Left cardiac atrium (tissue), 4 donors: ENCODE results near the gene RNF212. TPM values are rescaled to one million over a fixed set of nuclear protein-coding genes. Genes with fewer than 3 reads are reported as not detected.

Experiments used
- ATAC-seq, 2 donors: fragments of 200-7000 bp; cut with Tn5 transposase; one replicate each; pipeline ENCODE4 v1.9.1; 2020; ENCODE audit warnings: mild to moderate bottlenecking in 2 of 2, moderate library complexity in 2 of 2
- DNase-seq: peaks from one replicate; pipeline ENCODE4 v3.0.0-alpha.2; 2020
- intact Hi-C, 2 donors: fragments of 100-400 bp; cut with DNase I; formaldehyde crosslinking; loops; one replicate each; pipeline versions ENCODE4 v1.14.1 to v1.15.1; 2022 to 2023
- total RNA-seq, 2 donors: library from RNA; stranded (reverse); fragmentation: NEBNext Ultra II Directional; extraction: Animal tissue kit (Norgen Biotek cat#: 25700); gene quantifications; one replicate each; pipeline ENCODE4 v1.2.1, GENCODE V29; 2021
- donor health status: DM: no; HTN: yes; CAD: no.
- donor health status: DM: no; HTN: yes; CAD: no; lungs with severe emphysema.
- donor health status: DM: yes; HTN: yes; CAD: no.
- donor health status: Dilated cardiomyopathy.

The RNF212 gene
- total RNA-seq, 2 donors from 2014 or later = 1.7 TPM

- intact Hi-C loops = no loop called here
- DNase-seq (no peak), ATAC-seq (no peak)
These were observed 84.7 kb downstream of the RNF212 start for GRCh38 chr4:1028574-1029220.

- ATAC-seq (no peak), DNase-seq (no peak)
- intact Hi-C loops = no loop called here
These were observed 85.5 kb downstream of the RNF212 start for GRCh38 chr4:1027915-1028238.

GRCh38 chr4:1027219-1027914, 86.0 kb downstream of the RNF212 start:
- intact Hi-C loops = no loop called here
- ATAC-seq = no peak

GRCh38 chr4:1026115-1026514, 87.2 kb downstream of the RNF212 start:
- DNase-seq (no peak), ATAC-seq (peak; percentile 19 to 55)
- intact Hi-C loops = no loop called here

More at GRCh38 chr4:1027219-1027914, 86.0 kb downstream of the RNF212 start:
- DNase-seq = no peak

GRCh38 chr4:1024882-1025545, 88.3 kb downstream of the RNF212 start:
- DNase-seq (no peak), ATAC-seq (no peak)
- intact Hi-C loops = no loop called here

GRCh38 chr4:1023895-1024740, 89.2 kb downstream of the RNF212 start:
- intact Hi-C loops = no loop called here
- ATAC-seq = no peak
- no peak for DNase-seq

GRCh38 chr4:1023075-1023640, 90.2 kb downstream of the RNF212 start:
- no peak for DNase-seq
- intact Hi-C loops = no loop called here
- no peak for ATAC-seq

GRCh38 chr4:1022739-1023066, 90.7 kb downstream of the RNF212 start:
- DNase-seq (no peak), ATAC-seq (no peak)
- intact Hi-C loops = no loop called here

GRCh38 chr4:1022051-1022738, 91.2 kb downstream of the RNF212 start:
- ATAC-seq (no peak), DNase-seq (no peak)
- intact Hi-C loops = no loop called here

Other genes starting within 250 kb of the RNF212 start
- 10 to 100 TPM; 38.1 to 43.2 TPM for gene GAK, start 181.2 kb downstream of the RNF212 start, total RNA-seq
- 10 to 100 TPM; 17.9 to 20.7 TPM for gene TMEM175, start 181.1 kb downstream of the RNF212 start, total RNA-seq
- 1 to 10 TPM; 5.1 to 5.6 TPM for gene DGKQ, start 140.0 kb downstream of the RNF212 start, total RNA-seq
- gene IDUA, start 126.5 kb downstream of the RNF212 start, total RNA-seq = 10 to 100 TPM; 15.4 to 18.7 TPM
- gene SLC26A1, start 120.2 kb downstream of the RNF212 start, total RNA-seq = under 1 TPM in 1 of 2 donors, not detected in 1; 0.27 TPM
- 10 to 100 TPM; 21.6 to 29.0 TPM for gene FGFRL1, start 101.9 kb downstream of the RNF212 start, total RNA-seq
- gene SPON2, start 59.0 kb upstream of the RNF212 start, total RNA-seq = 10 to 100 TPM; 14.0 to 33.0 TPM
- 100 to 1,000 TPM; 121 to 128 TPM for gene CTBP1, start 135.6 kb upstream of the RNF212 start, total RNA-seq
- 10 to 100 TPM; 41.9 to 59.3 TPM for gene MAEA, start 176.3 kb upstream of the RNF212 start, total RNA-seq
- gene UVSSA, start 233.6 kb upstream of the RNF212 start, total RNA-seq = 1 to 10 TPM; 7.9 to 8.4 TPM